Subcutaneous adipose tissue (tissue), 4 donors: ENCODE data around the gene NT5DC1. TPM values are rescaled to one million over a fixed set of nuclear protein-coding genes. Genes with fewer than 3 reads are reported as not detected.

Experiments
- CTCF ChIP-seq: fragments of 450-650 bp; IDR thresholded peaks from one replicate; pipeline ENCODE4 v1.5.1; 2016; ENCODE audit warnings: low read depth, mild to moderate bottlenecking, control low read depth, antibody characterized with exemption, moderate library complexity
- total RNA-seq, 4 donors: library from RNA; depleted of rRNA; stranded (reverse); fragments of >200 nt; gene quantifications; one replicate each; pipeline ENCODE4 v1.1.0, GENCODE V29; 2016

Gene NT5DC1
- total RNA-seq, 4 donors from 2014 or later: 7.7 to 19.2 (median 11.0) TPM

GRCh38 chr6:116278854-116279231 is 178.2 kb downstream of the NT5DC1 start:
- TF ChIP-seq CTCF: no peak

- no peak for TF ChIP-seq CTCF
Measured at GRCh38 chr6:116279232-116280160, 178.8 kb downstream of the NT5DC1 start, which contains the start of gene TSPYL1. TSPYL1 (minus strand) TSS chr6:116279930; CDS start chr6:116279830, 100 bp downstream.

- TF ChIP-seq CTCF: no peak
Measured at GRCh38 chr6:116280161-116280932, 179.7 kb downstream of the NT5DC1 start.

GRCh38 chr6:116280933-116281316 is 180.3 kb downstream of the NT5DC1 start:
- no peak for TF ChIP-seq CTCF

- no peak for TF ChIP-seq CTCF
Measured at GRCh38 chr6:116282698-116283097, 182.0 kb downstream of the NT5DC1 start.

GRCh38 chr6:116283191-116283590 is 182.5 kb downstream of the NT5DC1 start:
- TF ChIP-seq CTCF: no peak

- TF ChIP-seq CTCF: no peak
Measured at GRCh38 chr6:116286773-116287358, 186.2 kb downstream of the NT5DC1 start.
